Fibroblast of lung (primary cell): ENCODE measurements around the gene LHX2. TPM values are rescaled to one million over a fixed set of nuclear protein-coding genes. Genes with fewer than 3 reads are reported as not detected.

Experiments
- DNase-seq, 2 donors: peaks; one replicate each; pipeline versions ENCODE4 v3.0.0 to v3.0.0-alpha.2; 2010; ENCODE audit warnings: low read depth in 2 of 2
- H2AFZ ChIP-seq: 2 replicates; pipeline ENCODE4 v1.5.1; 2012; ENCODE audit warnings: low read length, control low read depth, inconsistent platforms
- H3K27ac ChIP-seq: 2 replicates; pipeline ENCODE4 v1.5.1; 2011; ENCODE audit warnings: low read length, control low read depth; ENCODE audit not compliant: insufficient read depth
- H3K27me3 ChIP-seq: 2 replicates; pipeline ENCODE4 v1.5.1; 2011; ENCODE audit warnings: mild to moderate bottlenecking, low read length; ENCODE audit not compliant: control insufficient read depth, insufficient read depth
- H3K36me3 ChIP-seq: 2 replicates; pipeline ENCODE4 v1.5.1; 2011; ENCODE audit warnings: low read length; ENCODE audit not compliant: control insufficient read depth, insufficient read depth
- H3K4me1 ChIP-seq: 2 replicates; pipeline ENCODE4 v1.5.1; 2011; ENCODE audit warnings: low read length; ENCODE audit not compliant: control insufficient read depth, insufficient read depth; ENCODE audit errors: extremely low read depth
- H3K4me2 ChIP-seq: 2 replicates; pipeline ENCODE4 v1.5.1; 2011; ENCODE audit warnings: low read length, control low read depth; ENCODE audit not compliant: insufficient read depth; ENCODE audit errors: extremely low read depth
- H3K4me3 ChIP-seq, 4 experiments: fragments of 200-600 bp in 1 of 4; sonication (generic) in 1 of 4; replicated peaks in 1 of 4; 2 replicates each; pipeline ENCODE4 v1.5.1; 2011 to 2016; ENCODE audit warnings: low read length in 4 of 4, low read depth in 3 of 4, mild to moderate bottlenecking in 3 of 4, control low read depth in 2 of 4, inconsistent platforms in 1 of 4, mixed read lengths in 1 of 4; ENCODE audit not compliant: insufficient read depth in 1 of 4; ENCODE audit errors: control extremely low read depth in 1 of 4
- H3K79me2 ChIP-seq: 2 replicates; pipeline ENCODE4 v1.5.1; 2012; ENCODE audit warnings: mild to moderate bottlenecking, low read length, inconsistent platforms; ENCODE audit not compliant: control insufficient read depth, insufficient read depth
- H3K9ac ChIP-seq: 2 replicates; pipeline ENCODE4 v1.5.1; 2011; ENCODE audit warnings: mild to moderate bottlenecking, low read length, control low read depth; ENCODE audit not compliant: insufficient read depth
- H3K9me3 ChIP-seq: 2 replicates; pipeline ENCODE4 v1.5.1; 2012; ENCODE audit warnings: low read depth, low read length; ENCODE audit not compliant: control insufficient read depth, insufficient read depth
- H4K20me1 ChIP-seq: 2 replicates; pipeline ENCODE4 v1.5.1; 2011; ENCODE audit warnings: low read length; ENCODE audit not compliant: control insufficient read depth, insufficient read depth; ENCODE audit errors: extremely low read depth
- CTCF ChIP-seq, 2 donors: IDR thresholded peaks in 1 of 2; conservative IDR thresholded peaks in 1 of 2; 1 replicate in 1 of 2; 2 replicates in 1 of 2; pipeline ENCODE4 v1.5.1; 2011 to 2012; ENCODE audit warnings: low read length in 2 of 2, control low read depth in 1 of 2, inconsistent platforms in 1 of 2, low read depth in 1 of 2, mild to moderate bottlenecking in 1 of 2
- EZH2 ChIP-seq: IDR thresholded peaks from 2 replicates; pipeline ENCODE4 v1.5.1; 2012; ENCODE audit warnings: low read length, control low read depth, mild to moderate bottlenecking; ENCODE audit errors: missing control alignments
- polyA plus RNA-seq, 2 donors: library from polyadenylated mRNA; depleted of rRNA in 1 of 2; stranded (reverse) in 1 of 2; unstranded in 1 of 2; fragments of >200 nt; gene quantifications; 2 replicates each; pipeline ENCODE4 v1.2.1, GENCODE V29; 2011 to 2012; ENCODE audit warnings: missing spikeins in 1 of 2
- total RNA-seq: library from RNA; depleted of rRNA; stranded (reverse); fragments of >200 nt; gene quantifications from 2 replicates; pipeline ENCODE4 v1.2.1, GENCODE V29; 2014

LHX2 gene
- total and polyA plus RNA-seq, 2 donors (not counting 1 experiment from before 2014, with no cell fraction given): not detected

GRCh38 chr9:124003636-124004349 lies 7.8 kb upstream of the LHX2 start:
- Histone ChIP-seq H3K27ac (no peak overlapping the region), H3K9me3 (no peaks in the 10 kb centered on the region), H3K4me3 (no peak overlapping the region), H3K9ac (no peak overlapping the region), H3K4me2 (no peak overlapping the region), H2AFZ (no peak overlapping the region), H3K36me3 (no peaks in the 10 kb centered on the region), H3K79me2 (no peaks in the 10 kb centered on the region), H4K20me1 (no peaks in the 10 kb centered on the region), H3K27me3 (peaks cover 81% of the 10 kb centered on the region), H3K4me1 (no peaks in the 10 kb centered on the region)
- DNase-seq: no peak
- no peak for TF ChIP-seq CTCF (conservative IDR thresholded peaks at IDR 0.05 in 1 of 2, IDR thresholded peaks at IDR 0.05 in 1 of 2; ENCODE audit: low read depth in 1 of 2, low read length in 2 of 2)
- peak; percentile 35 for TF ChIP-seq EZH2

GRCh38 chr9:124004593-124004992 lies 7.0 kb upstream of the LHX2 start:
- no peak overlapping the region for H3K9ac ChIP-seq
- no peaks in the 10 kb centered on the region for H4K20me1 ChIP-seq
- no peak overlapping the region for H2AFZ ChIP-seq
- no peak for DNase-seq
- no peak overlapping the region for H3K4me3 ChIP-seq
- no peak overlapping the region for H3K27ac ChIP-seq
- no peaks in the 10 kb centered on the region for H3K4me1 ChIP-seq
- no peak overlapping the region for H3K4me2 ChIP-seq
- peaks cover 83% of the 10 kb centered on the region for H3K27me3 ChIP-seq
- TF ChIP-seq EZH2 (no peak), CTCF (conservative IDR thresholded peaks at IDR 0.05 in 1 of 2, IDR thresholded peaks at IDR 0.05 in 1 of 2; ENCODE audit: low read depth in 1 of 2, low read length in 2 of 2) (no peak)
- no peaks in the 10 kb centered on the region for H3K36me3 ChIP-seq
- no peaks in the 10 kb centered on the region for H3K9me3 ChIP-seq
- no peaks in the 10 kb centered on the region for H3K79me2 ChIP-seq

DNA sequence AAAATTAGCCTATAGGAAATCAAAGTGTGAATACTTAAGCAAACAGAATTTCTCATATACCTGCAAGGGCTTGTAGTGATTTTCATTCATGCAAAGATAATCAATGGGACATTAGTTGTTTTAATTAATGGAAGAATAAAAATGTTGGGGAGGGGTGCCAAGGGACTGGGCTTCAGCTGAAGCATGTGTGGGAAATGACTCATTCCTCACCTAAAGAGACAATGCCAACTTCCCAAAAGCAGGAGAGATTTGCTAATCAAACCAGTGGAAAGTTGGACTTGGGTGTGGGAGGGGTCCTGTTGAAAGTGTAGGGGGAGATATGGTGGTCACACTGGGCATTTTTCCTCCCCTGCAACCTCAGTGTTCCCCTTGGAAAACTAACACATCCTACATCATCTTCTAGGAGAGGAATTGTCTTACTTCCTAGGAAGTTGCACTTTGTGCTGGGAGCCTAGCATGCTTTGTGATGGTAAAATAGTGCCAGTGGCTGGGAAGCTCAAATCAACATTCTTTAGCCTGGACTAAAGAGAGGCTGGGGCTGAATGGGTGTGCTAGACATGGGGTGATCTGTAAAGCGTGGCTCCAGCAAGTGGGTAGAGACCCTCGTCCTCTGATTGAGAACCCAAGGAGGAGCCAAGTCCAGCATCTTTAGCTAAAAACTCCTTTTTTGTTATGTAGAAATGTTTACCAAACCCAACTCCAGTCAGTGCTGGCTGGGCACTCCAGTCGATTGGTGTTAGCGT lies 6.4 kb upstream of the LHX2 start:
- H3K27me3 ChIP-seq: peaks cover 88% of the 10 kb centered on the region
- DNase-seq: no peak
- TF ChIP-seq EZH2: no peak
- TF ChIP-seq CTCF (conservative IDR thresholded peaks at IDR 0.05 in 1 of 2, IDR thresholded peaks at IDR 0.05 in 1 of 2; ENCODE audit: low read depth in 1 of 2, low read length in 2 of 2): no peak
- H3K4me3 ChIP-seq: no peak overlapping the region
- H3K79me2 ChIP-seq: no peaks in the 10 kb centered on the region
- no peaks in the 10 kb centered on the region for H4K20me1 ChIP-seq
- no peaks in the 10 kb centered on the region for H3K9me3 ChIP-seq
- H3K36me3 ChIP-seq: no peaks in the 10 kb centered on the region
- no peak overlapping the region for H3K4me2 ChIP-seq
- H2AFZ ChIP-seq: no peak overlapping the region
- H3K9ac ChIP-seq: no peak overlapping the region
- H3K27ac ChIP-seq: no peak overlapping the region
- no peaks in the 10 kb centered on the region for H3K4me1 ChIP-seq
